DOHH2 (cell line): ENCODE results near the gene NRROS.

ENCODE experiments used
- H3F3A ChIP-seq: fragments of 200-600 bp; sonication (generic), shearing (Covaris generic); 2 replicates; pipeline ENCODE4 v1.6.0; 2016; ENCODE audit warnings: antibody characterized with exemption, mild to moderate bottlenecking; ENCODE audit not compliant: control insufficient read depth, insufficient read depth
- H3K27ac ChIP-seq: fragments of 200-600 bp; sonication (generic); 2 replicates; pipeline ENCODE4 v1.5.1; 2014; ENCODE audit warnings: low read depth, mild to moderate bottlenecking, low read length, moderate library complexity
- H3K27me3 ChIP-seq: fragments of 200-600 bp; sonication (generic); 2 replicates; pipeline ENCODE4 v1.6.1; 2014; ENCODE audit warnings: mild to moderate bottlenecking, low read length, mixed read lengths; ENCODE audit not compliant: control insufficient read depth
- H3K36me3 ChIP-seq: fragments of 200-600 bp; sonication (generic); 2 replicates; pipeline ENCODE4 v1.6.1; 2014; ENCODE audit warnings: mild to moderate bottlenecking, low read length, moderate library complexity, mixed read lengths; ENCODE audit not compliant: control insufficient read depth
- H3K4me1 ChIP-seq: fragments of 200-600 bp; sonication (generic); 2 replicates; pipeline ENCODE4 v1.6.1; 2014; ENCODE audit warnings: mild to moderate bottlenecking, low read length, mixed read lengths; ENCODE audit not compliant: control insufficient read depth
- H3K4me2 ChIP-seq: fragments of 200-600 bp; sonication (generic); 2 replicates; pipeline ENCODE4 v1.6.0; 2014; ENCODE audit warnings: mild to moderate bottlenecking, low read length, moderate library complexity
- H3K4me3 ChIP-seq: fragments of 200-600 bp; sonication (generic); 2 replicates; pipeline ENCODE4 v1.5.1; 2014; ENCODE audit warnings: mild to moderate bottlenecking, low read length, mixed read lengths
- H3K79me2 ChIP-seq: fragments of 200-600 bp; sonication (generic); 2 replicates; pipeline ENCODE4 v1.6.1; 2014; ENCODE audit warnings: mild to moderate bottlenecking, low read length, mixed read lengths; ENCODE audit not compliant: control insufficient read depth
- H3K9me2 ChIP-seq: fragments of 200-600 bp; sonication (generic); replicated peaks from 2 replicates; pipeline ENCODE4 v1.6.1; 2014; ENCODE audit warnings: mild to moderate bottlenecking, low read length, mixed read lengths; ENCODE audit not compliant: control insufficient read depth
- H3K9me3 ChIP-seq: fragments of 200-600 bp; sonication (generic); 2 replicates; pipeline ENCODE4 v1.6.1; 2014; ENCODE audit warnings: antibody characterized with exemption, low read length, mixed read lengths; ENCODE audit not compliant: control insufficient read depth, insufficient read depth
- H4K20me1 ChIP-seq: fragments of 200-600 bp; sonication (generic); 2 replicates; pipeline ENCODE4 v1.6.0; 2014; ENCODE audit warnings: low read depth, mild to moderate bottlenecking, antibody characterized with exemption, low read length, moderate library complexity; ENCODE audit not compliant: control insufficient read depth, insufficient read depth
- EZH2phosphoT487 ChIP-seq: fragments of 200-600 bp; sonication (generic); IDR thresholded peaks from 2 replicates; pipeline ENCODE4 v1.6.1; 2017; ENCODE audit warnings: borderline replicate concordance, mild to moderate bottlenecking, antibody characterized with exemption, low read length, moderate library complexity, mixed read lengths
- TF ChIP-seq, protein P1 (sequence below): fragments of 200-600 bp; sonication (generic); IDR thresholded peaks from one replicate; pipeline ENCODE4 v1.5.1; 2014; ENCODE audit warnings: antibody characterized with exemption, mild to moderate bottlenecking, low read depth, low read length; ENCODE audit not compliant: poor library complexity, severe bottlenecking

Gene NRROS

GRCh38 chr3:196662711-196663571, 23.4 kb downstream of the NRROS start:
- H3K9me2 ChIP-seq: no peaks in the 10 kb centered on the region

DNA sequence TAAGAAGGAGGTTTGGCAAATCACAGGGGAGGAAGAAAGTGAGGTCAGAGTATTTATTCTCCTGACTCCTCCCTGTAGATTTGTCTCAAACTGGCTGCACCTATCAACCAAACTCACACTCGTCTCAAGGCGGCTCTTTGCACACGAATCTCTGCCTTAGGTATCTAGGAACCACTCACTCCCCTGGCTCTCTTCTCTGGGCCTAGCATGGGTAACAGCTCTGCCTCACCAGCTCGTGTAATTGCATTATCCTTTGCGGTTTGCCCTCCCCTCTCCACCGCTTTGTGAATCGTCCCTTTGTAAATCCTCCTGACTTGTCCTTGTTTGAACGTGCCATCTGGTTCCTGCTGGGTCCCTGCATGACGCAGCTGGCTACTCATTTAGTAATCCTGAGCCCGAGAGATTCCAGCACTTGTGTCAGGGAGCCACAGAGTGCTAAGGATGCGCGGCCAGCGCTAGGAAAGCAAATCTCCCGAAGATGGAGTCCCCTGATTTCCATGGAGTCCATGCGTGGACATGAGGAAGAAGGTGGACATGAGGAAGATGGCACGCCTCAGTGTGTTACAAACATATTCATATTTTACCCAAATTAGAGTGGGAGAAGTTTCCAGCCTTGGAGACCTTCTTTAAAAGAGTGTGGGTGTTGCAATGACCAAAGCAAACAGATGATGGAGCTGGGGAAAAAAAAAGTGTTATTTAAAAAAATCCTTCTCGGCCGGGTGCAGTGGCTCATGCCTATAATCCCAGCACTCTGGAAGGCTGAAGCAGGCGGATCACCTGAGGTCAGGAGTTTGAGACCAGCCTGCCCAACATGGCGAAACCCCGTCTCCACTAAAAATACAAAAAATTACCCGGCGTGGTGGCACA, 26.7 kb downstream of the NRROS start:
- Histone ChIP-seq H3F3A (no peaks in the 10 kb centered on the region), H3K9me2 (no peaks in the 10 kb centered on the region), H3K79me2 (no peaks in the 10 kb centered on the region), H3K4me1 (peaks cover 5% of the 10 kb centered on the region), H3K36me3 (no peaks in the 10 kb centered on the region), H4K20me1 (no peaks in the 10 kb centered on the region), H3K27ac (no peak overlapping the region), H3K27me3 (peaks cover 9% of the 10 kb centered on the region), H3K9me3 (no peaks in the 10 kb centered on the region), H3K4me3 (no peak overlapping the region), H3K4me2 (no peak overlapping the region)
- TF ChIP-seq, protein P1, sequence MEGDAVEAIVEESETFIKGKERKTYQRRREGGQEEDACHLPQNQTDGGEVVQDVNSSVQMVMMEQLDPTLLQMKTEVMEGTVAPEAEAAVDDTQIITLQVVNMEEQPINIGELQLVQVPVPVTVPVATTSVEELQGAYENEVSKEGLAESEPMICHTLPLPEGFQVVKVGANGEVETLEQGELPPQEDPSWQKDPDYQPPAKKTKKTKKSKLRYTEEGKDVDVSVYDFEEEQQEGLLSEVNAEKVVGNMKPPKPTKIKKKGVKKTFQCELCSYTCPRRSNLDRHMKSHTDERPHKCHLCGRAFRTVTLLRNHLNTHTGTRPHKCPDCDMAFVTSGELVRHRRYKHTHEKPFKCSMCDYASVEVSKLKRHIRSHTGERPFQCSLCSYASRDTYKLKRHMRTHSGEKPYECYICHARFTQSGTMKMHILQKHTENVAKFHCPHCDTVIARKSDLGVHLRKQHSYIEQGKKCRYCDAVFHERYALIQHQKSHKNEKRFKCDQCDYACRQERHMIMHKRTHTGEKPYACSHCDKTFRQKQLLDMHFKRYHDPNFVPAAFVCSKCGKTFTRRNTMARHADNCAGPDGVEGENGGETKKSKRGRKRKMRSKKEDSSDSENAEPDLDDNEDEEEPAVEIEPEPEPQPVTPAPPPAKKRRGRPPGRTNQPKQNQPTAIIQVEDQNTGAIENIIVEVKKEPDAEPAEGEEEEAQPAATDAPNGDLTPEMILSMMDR: no peak
- TF ChIP-seq EZH2phosphoT487: no peak

More at GRCh38 chr3:196662711-196663571, 23.4 kb downstream of the NRROS start:
- H4K20me1 ChIP-seq: no peaks in the 10 kb centered on the region
- no peaks in the 10 kb centered on the region for H3K9me3 ChIP-seq
- no peaks in the 10 kb centered on the region for H3K79me2 ChIP-seq
- no peaks in the 10 kb centered on the region for H3K36me3 ChIP-seq
- H3K4me1 ChIP-seq: no peaks in the 10 kb centered on the region
- H3F3A ChIP-seq: no peaks in the 10 kb centered on the region
- H3K4me3 ChIP-seq: no peak overlapping the region
- TF ChIP-seq, protein P1: no peak
- TF ChIP-seq EZH2phosphoT487: no peak
- no peak overlapping the region for H3K4me2 ChIP-seq
- no peaks in the 10 kb centered on the region for H3K27me3 ChIP-seq
- no peak overlapping the region for H3K27ac ChIP-seq

- no peak overlapping the region for H3K4me2 ChIP-seq
- peaks cover 5% of the 10 kb centered on the region for H3K4me1 ChIP-seq
- no peaks in the 10 kb centered on the region for H3F3A ChIP-seq
- H3K36me3 ChIP-seq: no peaks in the 10 kb centered on the region
- H3K9me2 ChIP-seq: no peaks in the 10 kb centered on the region
- TF ChIP-seq, protein P1: no peak
- no peak for TF ChIP-seq EZH2phosphoT487
- H3K9me3 ChIP-seq: no peaks in the 10 kb centered on the region
- H3K27me3 ChIP-seq: peaks cover 9% of the 10 kb centered on the region
- no peak overlapping the region for H3K4me3 ChIP-seq
- no peaks in the 10 kb centered on the region for H3K79me2 ChIP-seq
- no peak overlapping the region for H3K27ac ChIP-seq
- H4K20me1 ChIP-seq: no peaks in the 10 kb centered on the region
Observed at GRCh38 chr3:196667056-196667825, 27.7 kb downstream of the NRROS start.
